Omental fat pad (tissue), 4 donors: ENCODE measurements around the gene ANKRD65. TPM values are rescaled to one million over a fixed set of nuclear protein-coding genes. Genes with fewer than 3 reads are reported as not detected.

Source experiments
- ATAC-seq: fragments of 150-250 bp; one replicate; pipeline ENCODE4 v1.9.1; 2016; ENCODE audit warnings: mild to moderate bottlenecking, moderate library complexity; ENCODE audit not compliant: low FRiP score
- DNase-seq: peaks from one replicate; pipeline ENCODE4 v3.0.0-alpha.2; 2019; ENCODE audit warnings: low spot score
- total RNA-seq, 4 donors: library from RNA; depleted of rRNA; stranded (reverse); fragments of >200 nt; gene quantifications; one replicate each; pipeline ENCODE4 v1.1.0, GENCODE V29; 2016
- TF ChIP-seq, protein P1 (sequence below), 3 donors: fragments of 450-650 bp; IDR thresholded peaks; one replicate each; pipeline ENCODE4 v1.5.1; 2016 to 2017; ENCODE audit warnings: antibody characterized with exemption in 3 of 3, mild to moderate bottlenecking in 3 of 3, moderate library complexity in 2 of 3

ANKRD65 gene
- total RNA-seq, 4 donors from 2014 or later = 2.6 to 7.3 (median 3.8) TPM

DNA sequence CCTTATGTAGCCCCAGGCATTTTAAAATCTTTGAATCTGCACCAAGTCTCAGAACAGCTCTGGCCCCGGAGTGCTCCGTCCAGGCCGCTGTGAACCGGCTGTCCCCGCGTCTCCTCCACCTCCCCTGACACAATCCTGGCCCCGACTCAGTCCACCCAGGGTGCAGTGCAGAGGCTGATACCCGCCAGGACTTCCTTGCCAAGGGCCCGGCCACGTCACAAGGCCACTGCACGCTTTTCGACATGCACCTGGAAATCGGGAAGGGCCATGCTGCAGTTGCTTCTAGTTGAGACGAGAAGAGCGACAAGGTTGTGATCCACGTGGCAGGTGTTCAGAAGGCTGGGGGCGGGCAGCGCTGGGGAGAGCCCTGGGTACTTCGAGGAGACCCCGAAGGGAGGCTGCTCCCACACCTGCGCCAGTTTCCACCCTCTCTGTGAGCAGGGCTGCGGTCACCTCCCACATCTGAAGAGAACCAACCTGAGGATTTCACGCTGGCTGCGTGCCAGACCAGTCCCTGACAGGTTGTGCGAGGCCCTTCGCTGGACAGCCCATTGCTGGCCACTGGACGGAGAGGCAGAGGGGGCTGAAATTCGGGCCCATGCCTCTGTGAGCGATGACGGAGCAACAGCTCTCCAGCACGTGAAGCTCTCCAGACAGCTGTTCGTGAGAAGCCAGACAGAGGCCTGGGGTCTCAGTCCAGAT, 21.1 kb upstream of the ANKRD65 start:
- no peak for DNase-seq
- ATAC-seq = no peak
- TF ChIP-seq, protein P1, sequence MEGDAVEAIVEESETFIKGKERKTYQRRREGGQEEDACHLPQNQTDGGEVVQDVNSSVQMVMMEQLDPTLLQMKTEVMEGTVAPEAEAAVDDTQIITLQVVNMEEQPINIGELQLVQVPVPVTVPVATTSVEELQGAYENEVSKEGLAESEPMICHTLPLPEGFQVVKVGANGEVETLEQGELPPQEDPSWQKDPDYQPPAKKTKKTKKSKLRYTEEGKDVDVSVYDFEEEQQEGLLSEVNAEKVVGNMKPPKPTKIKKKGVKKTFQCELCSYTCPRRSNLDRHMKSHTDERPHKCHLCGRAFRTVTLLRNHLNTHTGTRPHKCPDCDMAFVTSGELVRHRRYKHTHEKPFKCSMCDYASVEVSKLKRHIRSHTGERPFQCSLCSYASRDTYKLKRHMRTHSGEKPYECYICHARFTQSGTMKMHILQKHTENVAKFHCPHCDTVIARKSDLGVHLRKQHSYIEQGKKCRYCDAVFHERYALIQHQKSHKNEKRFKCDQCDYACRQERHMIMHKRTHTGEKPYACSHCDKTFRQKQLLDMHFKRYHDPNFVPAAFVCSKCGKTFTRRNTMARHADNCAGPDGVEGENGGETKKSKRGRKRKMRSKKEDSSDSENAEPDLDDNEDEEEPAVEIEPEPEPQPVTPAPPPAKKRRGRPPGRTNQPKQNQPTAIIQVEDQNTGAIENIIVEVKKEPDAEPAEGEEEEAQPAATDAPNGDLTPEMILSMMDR (IDR thresholded peaks at IDR 0.05) = no peak

DNA sequence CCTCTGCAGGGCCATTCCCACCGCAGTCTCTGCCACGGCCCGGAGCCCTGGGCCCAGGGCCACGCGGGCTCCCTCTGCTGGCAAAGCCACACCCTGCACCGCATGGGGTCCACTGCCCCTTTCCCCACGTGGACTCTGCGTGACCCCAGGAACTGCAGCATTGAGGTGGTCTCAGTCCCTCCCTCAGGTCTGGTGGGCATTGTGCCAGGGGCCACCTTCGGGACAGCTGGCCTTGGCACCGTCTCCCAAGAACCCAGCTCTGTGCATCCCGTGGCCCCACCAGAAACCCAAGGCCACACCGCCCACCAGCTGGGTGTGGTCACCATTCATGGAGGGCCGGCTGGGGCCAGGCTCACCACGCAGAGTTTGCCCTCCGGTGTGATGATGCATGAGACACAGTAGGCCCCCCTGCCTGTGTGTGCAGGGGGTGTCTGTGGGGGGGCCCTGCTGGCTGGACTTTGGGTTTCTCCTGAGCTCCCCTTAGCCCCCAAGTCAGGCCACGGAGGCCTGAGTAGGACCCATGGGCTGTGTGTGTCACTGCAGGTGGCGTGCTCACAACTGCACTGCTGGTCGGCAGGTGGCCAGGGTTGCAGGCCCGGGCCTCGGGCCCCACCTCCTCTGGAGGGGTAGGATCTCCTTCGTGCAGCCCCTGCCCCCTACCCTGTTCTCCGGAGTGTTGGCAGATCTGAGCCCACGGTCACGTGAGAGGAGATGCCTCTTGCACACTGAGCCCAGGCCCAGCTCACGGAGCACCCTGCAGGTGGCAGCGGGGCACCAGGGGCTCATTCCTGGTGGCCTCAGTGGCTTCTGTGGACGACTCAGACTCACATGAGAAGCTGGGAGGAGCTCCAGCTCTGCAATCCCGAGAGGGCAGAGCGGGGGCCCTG, 20.2 kb upstream of the ANKRD65 start:
- ATAC-seq (peak; percentile 70), DNase-seq (no peak)
- TF ChIP-seq, protein P1 (IDR thresholded peaks at IDR 0.05) = peak in 1 of 3 donors; percentile 39

DNA sequence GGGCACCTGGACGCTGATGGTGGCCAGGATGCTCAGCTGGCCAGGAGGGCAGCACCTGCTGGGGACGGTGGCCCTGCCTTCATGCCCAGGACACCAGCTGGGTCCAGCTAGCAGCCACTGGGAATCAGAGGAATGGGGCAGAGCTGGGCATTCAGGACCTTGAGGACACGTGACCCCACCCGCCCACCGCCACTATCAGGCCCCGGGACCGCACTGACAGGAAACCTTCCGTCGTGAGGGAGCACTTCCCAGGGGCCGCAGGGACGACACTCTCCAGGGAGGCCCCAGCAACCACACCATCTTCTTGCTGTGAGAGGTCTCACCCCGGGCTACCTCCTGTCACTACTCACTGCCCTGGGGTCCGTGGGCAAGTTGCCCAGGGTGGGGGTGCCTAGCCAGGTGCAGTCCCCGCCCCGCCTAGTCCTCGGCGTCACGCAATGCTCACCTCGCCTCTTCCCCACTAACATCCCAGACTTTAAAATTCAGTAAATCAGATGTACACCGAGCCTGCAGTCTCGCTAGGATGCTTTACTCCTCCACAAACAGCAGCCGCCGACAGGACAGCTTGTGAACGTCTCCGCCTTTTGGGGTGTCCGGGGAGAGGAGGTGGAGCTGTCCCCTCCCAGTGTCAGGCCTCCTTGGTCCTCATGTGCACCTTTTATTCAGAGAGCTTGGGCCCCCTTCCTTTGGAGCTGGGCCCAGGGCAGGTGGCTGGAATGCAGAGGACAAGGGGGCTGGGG, 19.4 kb upstream of the ANKRD65 start:
- TF ChIP-seq, protein P1 (IDR thresholded peaks at IDR 0.05) = no peak
- DNase-seq = no peak
- no peak for ATAC-seq

DNA sequence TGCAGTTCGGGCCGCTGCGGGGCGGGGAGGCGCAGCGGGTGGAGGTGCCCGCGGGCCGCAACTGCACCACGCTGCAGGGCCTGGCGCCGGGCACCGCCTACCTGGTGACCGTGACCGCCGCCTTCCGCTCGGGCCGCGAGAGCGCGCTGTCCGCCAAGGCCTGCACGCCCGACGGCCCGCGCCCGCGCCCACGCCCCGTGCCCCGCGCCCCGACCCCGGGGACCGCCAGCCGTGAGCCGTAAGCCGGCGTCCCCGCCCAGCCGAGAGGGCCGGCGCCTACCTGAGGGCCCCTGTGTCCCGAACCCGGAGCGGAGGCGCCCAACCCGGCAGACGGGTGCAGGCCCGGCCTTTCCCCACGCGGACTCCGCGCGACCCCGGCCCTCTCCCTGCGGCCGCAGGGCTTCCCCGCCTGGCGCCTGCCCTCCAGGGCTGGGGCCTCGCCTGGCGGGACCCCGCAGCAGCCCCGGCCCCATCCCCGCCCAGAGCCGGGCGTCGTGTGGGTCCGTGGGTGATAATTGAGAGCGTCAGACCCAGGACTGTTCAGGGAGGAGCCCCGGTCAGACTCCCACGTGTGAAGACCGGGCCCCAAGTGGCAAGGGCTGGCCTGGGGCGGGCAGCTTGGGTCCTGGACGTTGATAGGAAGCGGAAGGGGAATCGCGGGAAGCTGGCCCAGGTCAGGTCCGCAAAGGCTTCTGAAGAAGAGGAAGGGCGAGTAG, 18.6 kb upstream of the ANKRD65 start:
- TF ChIP-seq, protein P1 (IDR thresholded peaks at IDR 0.05) = no peak
- ATAC-seq (no peak), DNase-seq (no peak)

DNA sequence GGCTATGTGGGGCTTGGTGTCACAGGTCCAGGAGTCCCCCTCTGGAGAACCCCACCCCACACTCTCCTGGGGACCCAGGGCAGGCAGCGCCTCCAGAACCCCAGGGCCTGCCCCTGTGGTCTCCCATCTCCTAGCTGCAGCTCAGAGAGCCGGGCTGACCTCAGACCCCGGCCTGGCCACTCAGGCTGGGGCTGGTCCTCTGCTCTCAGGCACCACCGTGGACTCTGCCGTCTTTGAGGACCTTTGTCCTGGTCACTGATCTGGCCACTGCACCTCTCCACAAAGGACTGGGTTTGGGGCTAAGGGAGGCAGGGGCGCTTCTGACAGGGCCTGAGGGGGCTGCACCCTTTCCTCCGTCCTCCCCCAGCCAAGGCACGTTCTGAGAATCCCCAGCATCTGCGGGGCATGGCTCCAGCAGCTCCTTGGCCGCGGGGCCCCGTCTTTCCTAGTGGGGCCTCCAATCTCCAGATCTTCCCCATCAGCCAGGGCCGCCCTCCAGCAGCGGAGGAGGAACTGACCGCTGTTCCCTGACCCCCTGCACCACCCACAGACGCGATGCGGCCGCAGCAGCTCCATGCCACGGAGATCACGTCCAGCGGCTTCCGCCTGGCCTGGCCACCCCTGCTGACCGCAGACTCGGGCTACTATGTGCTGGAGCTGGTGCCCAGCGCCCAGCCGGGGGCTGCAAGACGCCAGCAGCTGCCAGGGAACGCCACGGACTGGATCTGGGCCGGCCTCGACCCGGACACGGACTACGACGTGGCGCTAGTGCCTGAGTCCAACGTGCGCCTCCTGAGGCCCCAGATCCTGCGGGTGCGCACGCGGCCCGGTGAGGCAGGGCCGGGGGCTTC, 17.7 kb upstream of the ANKRD65 start:
- TF ChIP-seq, protein P1 (IDR thresholded peaks at IDR 0.05) = no peak
- no peak for ATAC-seq
- DNase-seq = no peak
